IMR-90 (cell line): ENCODE results near the gene AMZ2.
"Not testable (repeated sequence)": the region's sequence is repeated elsewhere in the genome, so short reads cannot be mapped to it uniquely, and the experiment has no call there.

Source experiments
- BHLHE40 ChIP-seq: fragments of 150-350 bp; IDR thresholded peaks from 2 replicates; pipeline ENCODE4 v1.6.1; 2016; ENCODE audit warnings: mild to moderate bottlenecking, low read depth, low read length
- CHD1 ChIP-seq: IDR thresholded peaks from 2 replicates; pipeline ENCODE4 v1.6.1; 2012; ENCODE audit warnings: low read depth, low read length, improper control_type of control experiment
- CTCF ChIP-seq: conservative IDR thresholded peaks from 2 replicates; pipeline ENCODE4 v1.5.1; 2012; ENCODE audit warnings: mild to moderate bottlenecking, low read depth, low read length, improper control_type of control experiment
- POLR2A ChIP-seq: IDR thresholded peaks from 2 replicates; pipeline ENCODE4 v1.6.1; 2012; ENCODE audit warnings: mild to moderate bottlenecking, low read depth, low read length

- not testable (repeated sequence) for TF ChIP-seq CHD1, CTCF, POLR2A, BHLHE40
Observed at GRCh38 chr17:68215453-68215852, 32.4 kb upstream of the AMZ2 start.
